GM18861 (cell line): ENCODE measurements around the gene PI4KB.

ENCODE experiments used
- ATAC-seq: cut with Tn5 transposase; IDR thresholded peaks from one replicate; pipeline ENCODE4 v1.9.1; 2021; ENCODE audit not compliant: unreplicated experiment

PI4KB gene

GRCh38 chr1:151312826-151313225 is 14.4 kb downstream of the PI4KB start:
- no peak for ATAC-seq

GRCh38 chr1:151312411-151312810 is 14.8 kb downstream of the PI4KB start:
- no peak for ATAC-seq

- ATAC-seq = no peak
Measured at GRCh38 chr1:151311589-151312331, 15.5 kb downstream of the PI4KB start.

GRCh38 chr1:151311011-151311410 is 16.2 kb downstream of the PI4KB start:
- ATAC-seq = no peak

GRCh38 chr1:151309811-151310323 is 17.3 kb downstream of the PI4KB start:
- ATAC-seq = no peak

GRCh38 chr1:151294742-151295462 is 32.3 kb downstream of the PI4KB start:
- no peak for ATAC-seq

- ATAC-seq = no peak
Measured at GRCh38 chr1:151293093-151293492, 34.1 kb downstream of the PI4KB start.

- ATAC-seq = no peak
Measured at GRCh38 chr1:151292207-151293030, 34.8 kb downstream of the PI4KB start.

GRCh38 chr1:151290709-151291303 is 36.4 kb downstream of the PI4KB start:
- no peak for ATAC-seq

GRCh38 chr1:151289991-151290708 is 37.1 kb downstream of the PI4KB start:
- ATAC-seq = no peak

GRCh38 chr1:151289080-151289935 is 37.9 kb downstream of the PI4KB start:
- ATAC-seq = no peak

GRCh38 chr1:151288502-151288901 is 38.7 kb downstream of the PI4KB start:
- ATAC-seq = no peak

GRCh38 chr1:151287767-151288500 is 39.3 kb downstream of the PI4KB start:
- no peak for ATAC-seq

- ATAC-seq = no peak
Measured at GRCh38 chr1:151287341-151287699, 39.9 kb downstream of the PI4KB start.

- no peak for ATAC-seq
Measured at GRCh38 chr1:151286619-151287340, 40.4 kb downstream of the PI4KB start.

- ATAC-seq = no peak
Measured at GRCh38 chr1:151284013-151284577, 43.1 kb downstream of the PI4KB start.

GRCh38 chr1:151282883-151283725 is 44.1 kb downstream of the PI4KB start:
- ATAC-seq = no peak
